GM18858 (cell line): ENCODE results near the gene SKAP1.
"Not testable (repeated sequence)": the region's sequence is repeated elsewhere in the genome, so short reads cannot be mapped to it uniquely, and the experiment has no call there.

ENCODE experiments used
- ATAC-seq: cut with Tn5 transposase; IDR thresholded peaks from one replicate; pipeline ENCODE4 v1.9.1; 2021; ENCODE audit not compliant: unreplicated experiment

The SKAP1 gene

DNA sequence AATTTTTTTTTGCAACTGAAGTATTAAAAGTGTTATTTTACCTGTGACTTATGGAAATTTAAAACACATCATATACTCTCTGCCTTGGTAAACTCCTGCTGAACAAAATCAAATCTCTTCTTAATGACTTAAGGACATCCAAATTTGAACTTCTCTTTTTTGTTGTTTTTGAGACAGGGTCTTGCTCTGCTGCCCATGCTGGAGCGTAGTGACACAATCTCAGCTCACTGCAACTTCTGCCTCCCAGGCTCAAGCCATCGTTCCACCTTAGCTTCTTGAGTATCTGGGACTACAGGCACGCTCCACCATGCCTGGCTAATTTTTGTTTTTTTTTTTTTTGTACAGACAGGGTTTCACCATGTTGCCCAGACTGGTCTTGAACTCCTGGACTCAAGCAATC, 56.1 kb downstream of the SKAP1 start:
- ATAC-seq, result no peak

GRCh38 chr17:48373130-48373830, 56.7 kb downstream of the SKAP1 start:
- ATAC-seq, result no peak

GRCh38 chr17:48368967-48369366, 61.0 kb downstream of the SKAP1 start:
- not testable (repeated sequence) for ATAC-seq

- ATAC-seq, result no peak
These were observed 61.6 kb downstream of the SKAP1 start for GRCh38 chr17:48368352-48368908.

DNA sequence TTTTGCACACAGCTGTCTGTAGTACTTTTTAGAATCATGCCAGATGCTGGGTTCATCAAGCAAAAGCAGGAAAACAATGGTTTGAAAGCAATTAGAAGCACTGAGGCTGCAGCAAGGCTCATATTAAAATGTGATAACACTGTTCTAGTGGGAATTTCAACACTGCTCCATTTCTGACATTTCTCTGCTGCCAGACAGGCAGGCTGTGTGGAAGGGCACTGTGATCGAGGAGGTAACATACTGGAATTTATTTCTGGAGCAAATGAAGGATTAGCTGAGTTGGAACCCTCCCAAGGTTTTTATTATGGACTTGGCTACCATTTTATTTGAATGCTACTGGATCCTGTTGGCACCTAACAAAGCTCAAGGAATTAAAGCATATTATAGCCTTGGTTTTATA, 66.9 kb downstream of the SKAP1 start:
- ATAC-seq, result no peak

DNA sequence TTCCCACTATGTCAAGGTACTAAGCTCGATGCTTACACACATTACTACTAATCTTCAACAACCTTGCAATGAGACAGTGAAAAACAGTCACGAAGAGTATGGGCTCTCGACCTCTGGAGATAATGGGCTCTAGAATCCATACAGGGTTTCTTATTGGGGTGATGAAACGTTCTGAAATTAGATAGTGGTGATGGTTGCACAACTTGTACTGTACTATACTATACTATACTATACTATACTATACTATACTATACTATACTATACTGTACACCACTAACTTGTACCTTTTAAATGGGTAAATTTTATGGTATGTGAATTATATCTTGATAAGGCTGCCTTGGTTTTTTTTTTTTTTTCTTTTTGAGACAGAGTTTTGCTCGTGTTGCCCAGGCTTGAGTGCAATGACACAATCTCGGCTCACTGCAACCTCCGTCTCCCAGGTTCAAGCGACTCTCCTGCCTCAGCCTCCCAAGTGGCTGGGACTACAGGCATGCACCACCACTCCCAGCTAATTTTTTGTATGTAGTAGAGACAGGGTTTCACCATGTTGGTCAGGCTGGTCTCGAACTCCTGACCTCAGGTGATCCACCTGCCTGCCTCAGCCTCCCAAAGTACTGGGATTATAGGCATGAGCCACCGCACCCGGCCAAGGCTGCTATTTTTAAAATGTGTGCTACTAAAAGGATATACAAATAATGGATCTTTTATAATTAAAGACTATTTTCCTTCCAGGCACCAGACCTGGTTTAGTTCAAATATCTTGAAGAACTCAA, 69.0 kb downstream of the SKAP1 start:
- not testable (repeated sequence) for ATAC-seq

- ATAC-seq, result no peak
These were observed 72.0 kb downstream of the SKAP1 start for GRCh38 chr17:48357779-48358602.

- no peak for ATAC-seq
These were observed 73.1 kb downstream of the SKAP1 start for GRCh38 chr17:48356866-48357265.

- no peak for ATAC-seq
These were observed 77.4 kb downstream of the SKAP1 start for GRCh38 chr17:48352630-48353029.

GRCh38 chr17:48351911-48352332, 78.1 kb downstream of the SKAP1 start:
- ATAC-seq, result no peak

DNA sequence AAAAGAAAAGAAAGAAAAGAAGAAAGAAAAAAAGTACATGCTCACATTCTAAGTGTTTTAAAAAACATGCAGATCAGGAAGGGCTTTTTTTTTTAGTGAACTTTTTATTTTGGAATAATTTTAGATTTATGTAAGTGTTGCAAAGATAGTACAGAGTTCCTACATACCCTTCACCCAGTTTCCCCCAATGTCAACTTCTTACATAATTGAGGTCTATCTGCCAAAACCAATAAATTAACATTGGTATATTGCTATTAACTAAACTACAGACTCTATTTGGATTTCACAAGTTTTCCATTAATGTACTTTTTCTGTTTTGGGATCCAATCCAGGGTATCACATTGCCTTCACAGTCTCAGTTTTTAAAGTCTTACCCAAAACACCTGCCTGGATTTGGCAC, 81.7 kb downstream of the SKAP1 start:
- no peak for ATAC-seq

- no peak for ATAC-seq
These were observed 82.8 kb downstream of the SKAP1 start for GRCh38 chr17:48347177-48347576.

DNA sequence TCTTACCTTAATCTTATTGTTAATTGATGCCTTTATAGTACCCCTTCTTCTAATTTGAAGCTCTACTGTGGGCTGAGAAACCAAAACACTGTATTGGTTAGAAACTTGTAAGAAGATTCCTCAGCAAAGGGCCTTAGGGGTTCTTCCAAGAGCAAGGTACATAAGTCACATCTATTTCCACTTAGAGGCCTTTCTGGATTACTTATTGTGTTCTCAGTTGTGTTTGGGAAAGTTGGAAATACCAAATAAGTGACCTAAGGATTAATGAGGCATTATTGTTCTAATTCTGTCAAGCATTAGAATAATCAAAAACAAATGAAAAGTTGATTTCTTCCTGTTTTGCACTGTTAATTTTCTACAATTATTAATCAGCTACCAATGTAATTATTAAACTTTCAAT, 85.8 kb downstream of the SKAP1 start:
- no peak for ATAC-seq

GRCh38 chr17:48340916-48341315, 89.1 kb downstream of the SKAP1 start:
- no peak for ATAC-seq

- ATAC-seq, result no peak
These were observed 91.3 kb downstream of the SKAP1 start for GRCh38 chr17:48338720-48339119.

DNA sequence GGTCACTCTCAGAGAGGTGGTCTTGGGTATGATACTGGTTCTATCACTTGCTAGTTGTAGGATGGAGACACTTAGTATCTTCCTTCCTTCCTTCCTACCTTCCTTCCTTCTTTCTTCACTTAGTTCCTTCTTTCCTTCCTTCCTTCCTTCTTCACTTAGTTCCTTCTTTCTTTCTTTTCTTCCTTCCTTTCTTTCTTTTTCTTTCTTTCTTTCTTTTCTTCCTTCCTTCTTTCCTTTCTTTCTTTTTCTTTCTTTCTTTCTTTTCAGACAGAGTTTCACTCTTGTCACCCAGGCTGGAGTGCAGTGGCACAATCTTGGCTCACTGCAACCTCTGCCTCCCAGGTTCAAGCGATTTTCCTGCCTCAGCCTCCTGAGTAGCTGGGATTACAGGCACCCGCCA, 92.1 kb downstream of the SKAP1 start:
- ATAC-seq, result not testable (repeated sequence)

GRCh38 chr17:48336986-48337385, 93.0 kb downstream of the SKAP1 start:
- ATAC-seq, result no peak

DNA sequence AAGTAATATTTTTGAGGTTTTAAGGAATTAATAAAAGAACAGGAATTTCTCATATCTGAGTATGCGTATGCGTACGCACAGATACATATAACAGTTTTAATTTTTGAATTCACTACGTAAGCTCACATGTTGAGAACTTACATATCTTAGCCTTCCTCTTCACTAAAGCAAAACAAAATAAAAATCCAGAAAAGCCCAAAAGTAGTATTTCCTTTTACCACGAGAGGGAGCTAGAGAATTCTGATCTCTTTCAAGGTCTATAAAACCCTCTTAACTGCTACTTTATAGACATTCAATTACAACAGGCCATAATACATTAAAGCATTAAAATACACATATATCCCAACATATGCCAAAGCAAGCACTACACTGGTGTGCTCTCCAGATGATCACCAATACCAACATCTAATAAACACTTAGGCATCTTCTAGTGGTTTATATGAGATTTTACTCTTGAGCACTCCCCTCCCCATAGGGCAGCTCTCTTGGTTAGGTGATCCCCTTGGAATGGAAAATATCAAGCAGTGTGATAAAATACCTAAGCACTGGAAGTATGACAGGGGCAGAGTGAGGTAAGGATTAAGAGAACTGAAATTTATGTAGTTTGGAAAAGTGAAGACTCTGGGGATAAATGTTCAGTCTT, 94.0 kb downstream of the SKAP1 start:
- ATAC-seq, result no peak

DNA sequence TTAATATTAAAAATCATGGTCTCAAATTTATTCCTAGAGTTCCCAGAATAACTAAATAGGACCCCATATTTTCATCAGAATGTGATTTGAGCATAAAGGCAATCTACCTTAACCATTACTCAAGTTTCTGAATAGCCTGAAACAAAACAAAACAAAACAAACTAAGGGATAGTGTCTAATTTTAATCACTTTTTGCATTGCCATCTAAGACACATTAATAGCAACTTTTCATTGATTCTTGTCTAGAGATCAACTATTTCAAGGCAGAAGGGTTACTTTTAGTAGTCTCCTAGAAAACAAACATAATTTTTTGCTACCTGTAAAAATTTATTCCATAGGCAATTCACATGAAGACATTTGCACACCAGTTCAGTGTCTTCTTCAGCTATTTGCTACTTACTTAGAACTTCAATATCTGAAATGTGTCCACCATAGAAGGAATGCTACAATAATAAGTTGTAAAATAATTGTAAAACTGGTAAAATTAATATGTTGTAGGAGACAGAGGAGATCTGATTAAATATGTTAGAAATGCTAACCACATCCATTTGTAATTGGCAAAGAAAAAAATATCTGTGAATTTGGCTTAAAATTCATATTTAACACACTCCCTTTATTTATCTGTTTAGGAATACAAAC, 94.7 kb downstream of the SKAP1 start:
- no peak for ATAC-seq

GRCh38 chr17:48333034-48333530, 96.9 kb downstream of the SKAP1 start:
- ATAC-seq, result no peak
